IMR-90 (cell line): Measurements from ENCODE around the gene GSTM3. TPM values are rescaled to one million over a fixed set of nuclear protein-coding genes. Genes with fewer than 3 reads are reported as not detected.
"Not testable (repeated sequence)": the region's sequence is repeated elsewhere in the genome, so short reads cannot be mapped to it uniquely, and the experiment has no call there.

Source experiments
- ATAC-seq: fragments of 200-7000 bp; cut with Tn5 transposase; 2 replicates; pipeline ENCODE4 v1.9.1; 2020; ENCODE audit warnings: low read depth, mild to moderate bottlenecking, moderate library complexity
- BruUV-seq: library from RNA; stranded (reverse); fragments of 400-500 nt; replicated peaks from 2 replicates; lab custom pipeline; 2021; lab: Mats Ljungman, UMichigan
- CTCF ChIA-PET: fragments of 300-600 bp; formaldehyde crosslinking; extraction: SDS; loops from one replicate; lab custom pipeline; 2021; ENCODE audit warnings: antibody characterized with exemption; lab: Yijun Ruan, JAX
- POLR2A ChIA-PET: fragments of 300-600 bp; sonication (Branson Sonifier 250); formaldehyde crosslinking; loops from one replicate; lab custom pipeline; 2022; ENCODE audit warnings: antibody characterized with exemption; ENCODE audit not compliant: unreplicated experiment; lab: Charles Lee
- DNase-seq: peaks from one replicate; pipeline ENCODE4 v3.0.0; 2013
- H2AFZ ChIP-seq: replicated peaks from 2 replicates; pipeline ENCODE3; 2013; ENCODE audit warnings: low read length, mild to moderate bottlenecking; ENCODE audit not compliant: poor library complexity
- H2AK5ac ChIP-seq: 2 replicates; pipeline ENCODE4 v1.6.1; 2013; ENCODE audit warnings: low read depth, low read length, inconsistent platforms
- H2AK9ac ChIP-seq: replicated peaks from 2 replicates; pipeline ENCODE3; 2013; ENCODE audit warnings: mild to moderate bottlenecking, low read depth, low read length, moderate library complexity; ENCODE audit not compliant: poor library complexity
- H2BK120ac ChIP-seq: 2 replicates; pipeline ENCODE4 v1.6.1; 2013; ENCODE audit warnings: low read depth, low read length, inconsistent platforms
- H2BK15ac ChIP-seq: 3 replicates; pipeline ENCODE4 v1.6.1; 2013; ENCODE audit warnings: low read depth, low read length, inconsistent platforms
- H2BK20ac ChIP-seq: 2 replicates; pipeline ENCODE4 v1.6.1; 2013; ENCODE audit warnings: low read depth, mild to moderate bottlenecking, inconsistent platforms, low read length, moderate library complexity
- H2BK5ac ChIP-seq: 2 replicates; pipeline ENCODE4 v1.6.1; 2013; ENCODE audit warnings: mild to moderate bottlenecking, low read depth, low read length, inconsistent platforms; ENCODE audit not compliant: poor library complexity, severe bottlenecking
- H3K14ac ChIP-seq: replicated peaks from 2 replicates; pipeline ENCODE4 v1.6.1; 2013; ENCODE audit warnings: low read depth, low read length, inconsistent platforms
- H3K18ac ChIP-seq: 2 replicates; pipeline ENCODE4 v1.6.1; 2013; ENCODE audit warnings: low read depth, low read length, control low read depth
- H3K23ac ChIP-seq: 2 replicates; pipeline ENCODE4 v1.6.1; 2013; ENCODE audit warnings: low read depth, low read length, inconsistent platforms
- H3K27ac ChIP-seq: 2 replicates; pipeline ENCODE4 v1.5.1; 2013; ENCODE audit warnings: mild to moderate bottlenecking, control low read depth, low read length; ENCODE audit not compliant: insufficient read depth
- H3K27me3 ChIP-seq: 2 replicates; pipeline ENCODE4 v1.6.1; 2013; ENCODE audit warnings: low read length; ENCODE audit not compliant: control insufficient read depth, insufficient read depth
- H3K36me3 ChIP-seq: 2 replicates; pipeline ENCODE4 v1.6.1; 2013; ENCODE audit warnings: low read length, mixed read lengths; ENCODE audit not compliant: control insufficient read depth, insufficient read depth
- H3K4ac ChIP-seq: 2 replicates; pipeline ENCODE4 v1.6.1; 2013; ENCODE audit warnings: low read depth, low read length, inconsistent platforms
- H3K4me1 ChIP-seq: 2 replicates; pipeline ENCODE4 v1.6.1; 2013; ENCODE audit warnings: low read length, mixed read lengths; ENCODE audit not compliant: control insufficient read depth, insufficient read depth
- H3K4me2 ChIP-seq: 2 replicates; pipeline ENCODE4 v1.6.1; 2013; ENCODE audit warnings: low read depth, mild to moderate bottlenecking, control low read depth, low read length, moderate library complexity
- H3K4me3 ChIP-seq: 2 replicates; pipeline ENCODE4 v1.5.1; 2013; ENCODE audit warnings: low read depth, mild to moderate bottlenecking, control low read depth, low read length, moderate library complexity; ENCODE audit not compliant: insufficient read depth
- H3K56ac ChIP-seq: 2 replicates; pipeline ENCODE4 v1.6.1; 2013; ENCODE audit warnings: low read length, inconsistent platforms; ENCODE audit not compliant: insufficient read depth; ENCODE audit errors: extremely low read depth
- H3K79me1 ChIP-seq, 2 experiments: 2 replicates each; pipeline ENCODE4 v1.6.1; 2013; ENCODE audit warnings: low read length in 2 of 2, inconsistent platforms in 1 of 2, low read depth in 1 of 2
- H3K9ac ChIP-seq: 2 replicates; pipeline ENCODE4 v1.6.1; 2013; ENCODE audit warnings: low read depth, low read length, control low read depth
- H3K9me1 ChIP-seq: 2 replicates; pipeline ENCODE4 v1.6.1; 2013; ENCODE audit warnings: low read length, inconsistent platforms; ENCODE audit not compliant: insufficient read depth
- H3K9me3 ChIP-seq: 2 replicates; pipeline ENCODE4 v1.6.1; 2013; ENCODE audit warnings: low read length; ENCODE audit not compliant: control insufficient read depth, insufficient read depth
- H4K20me1 ChIP-seq: 2 replicates; pipeline ENCODE4 v1.6.1; 2013; ENCODE audit warnings: low read length, inconsistent platforms; ENCODE audit not compliant: insufficient read depth
- H4K5ac ChIP-seq: 2 replicates; pipeline ENCODE4 v1.6.1; 2013; ENCODE audit warnings: mild to moderate bottlenecking, low read depth, low read length, control low read depth
- H4K8ac ChIP-seq, 2 experiments: 2 replicates each; pipeline ENCODE4 v1.6.1; 2013; ENCODE audit warnings: low read depth in 2 of 2, low read length in 2 of 2, control low read depth in 1 of 2, inconsistent platforms in 1 of 2
- H4K91ac ChIP-seq: 2 replicates; pipeline ENCODE4 v1.6.1; 2013; ENCODE audit warnings: low read depth, low read length, inconsistent platforms; ENCODE audit not compliant: insufficient read depth
- WGBS, 2 experiments: methylation state at CpG; one replicate each; pipeline versions ENCODE4 v1.1.5 to v1.1.7; 2013; ENCODE audit warnings: missing lambda C conversion rate in 2 of 2; ENCODE audit not compliant: insufficient read length in 1 of 2; ENCODE audit errors: extremely low coverage in 2 of 2; 5-methylcytosine and 5-hydroxymethylcytosine counted together
- dilution Hi-C: fragments of 300-500 bp; cut with HindIII; formaldehyde crosslinking; loops from one replicate; pipeline ENCODE4 v1.14.3; 2018; ENCODE audit warnings: low sequenced_read_pairs; ENCODE audit not compliant: unreplicated experiment
- in situ Hi-C: fragments of 300-500 bp; cut with MboI; formaldehyde crosslinking; loops from 3 replicates; pipeline ENCODE4 v1.14.3; 2019; ENCODE audit warnings: low sequenced_read_pairs, inconsistent platforms, mixed read lengths
- intact Hi-C: fragments of 100-400 bp; cut with micrococcal nuclease; formaldehyde crosslinking; loops from 2 replicates; pipeline ENCODE4 v1.10.0; 2022
- polyA plus RNA-seq, 3 experiments: library from polyadenylated mRNA; depleted of rRNA; stranded (reverse); fragments of >200 nt; gene quantifications; 2 replicates each; pipeline ENCODE4 v1.2.3, GENCODE V29; 2012; ENCODE audit warnings: low replicate concordance in 1 of 3
- total RNA-seq: library from RNA; depleted of rRNA; stranded (reverse); fragments of >200 nt; gene quantifications from 2 replicates; pipeline ENCODE4 v1.2.3, GENCODE V29; 2012

The GSTM3 gene
- total and polyA plus RNA-seq, 2 of the 4 experiments (the other 2 are of a cell fraction), result 102 to 131 TPM

- H3K79me1 ChIP-seq, H2BK15ac ChIP-seq, BruUV-seq, H3K27me3 ChIP-seq, CTCF ChIA-PET, H4K8ac ChIP-seq, H3K56ac ChIP-seq, H3K9ac ChIP-seq, H3K27ac ChIP-seq, H2BK20ac ChIP-seq, H3K4ac ChIP-seq, H3K9me3 ChIP-seq, H2AK9ac ChIP-seq, H2AFZ ChIP-seq, H2AK5ac ChIP-seq, H3K4me2 ChIP-seq, H3K9me1 ChIP-seq, H3K4me3 ChIP-seq, H4K91ac ChIP-seq, H4K20me1 ChIP-seq, H3K4me1 ChIP-seq, H3K23ac ChIP-seq, H4K5ac ChIP-seq, ATAC-seq, H3K14ac ChIP-seq, H2BK5ac ChIP-seq, dilution Hi-C loops, intact Hi-C loops, H3K36me3 ChIP-seq, H2BK120ac ChIP-seq, H3K18ac ChIP-seq, DNase-seq, in situ Hi-C loops, POLR2A ChIA-PET: not testable (repeated sequence)
- no CpG with 5 or more reads among the region's 4 CpGs for whole genome bisulfite sequencing, 2 experiments
Observed at GRCh38 chr1:109708949-109709348, 31.9 kb downstream of the GSTM3 start.
